NB4 (cell line): ENCODE measurements around the gene GAPDHS.

ENCODE experiments used
- CTCF ChIP-seq: IDR thresholded peaks from one replicate; pipeline ENCODE4 v1.5.1; 2012; ENCODE audit warnings: low read depth, low read length
- MYC ChIP-seq: IDR thresholded peaks from 2 replicates; pipeline ENCODE4 v1.6.1; 2011; ENCODE audit warnings: low read depth, low read length
- POLR2A ChIP-seq: IDR thresholded peaks from 2 replicates; pipeline ENCODE4 v1.6.1; 2011; ENCODE audit warnings: mild to moderate bottlenecking; ENCODE audit not compliant: insufficient read length; ENCODE audit errors: extremely low read depth
- TF ChIP-seq, protein P1 (sequence below): IDR thresholded peaks from 2 replicates; pipeline ENCODE4 v1.6.1; 2011; ENCODE audit warnings: low read depth, low read length

GRCh38 chr19:35566738-35567137 lies 33.5 kb downstream of the GAPDHS start:
- TF ChIP-seq CTCF, result no peak
- no peak for TF ChIP-seq MYC
- no peak for TF ChIP-seq POLR2A
- TF ChIP-seq, protein P1, sequence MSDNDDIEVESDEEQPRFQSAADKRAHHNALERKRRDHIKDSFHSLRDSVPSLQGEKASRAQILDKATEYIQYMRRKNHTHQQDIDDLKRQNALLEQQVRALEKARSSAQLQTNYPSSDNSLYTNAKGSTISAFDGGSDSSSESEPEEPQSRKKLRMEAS, result no peak
